Smooth muscle cell of the brain vasculature (primary cell): Measurements from ENCODE around the gene PIGU.
"Not testable (repeated sequence)": the region's sequence is repeated elsewhere in the genome, so short reads cannot be mapped to it uniquely, and the experiment has no call there.

Experiments
- DNase-seq: peaks from one replicate; pipeline ENCODE4 v3.0.0-alpha.2; 2012; ENCODE audit warnings: low read depth, low spot score

PIGU gene

GRCh38 chr20:34676642-34677373 lies at the start of gene PIGU:
Gene PIGU, minus strand, starts transcription at chr20:34677092. Its CDS starts 7 bp downstream, at chr20:34677085.
- peak; percentile 85 for DNase-seq

GRCh38 chr20:34724172-34724571 lies 47.3 kb upstream of the PIGU start:
- no peak for DNase-seq

GRCh38 chr20:34722560-34722959 lies 45.7 kb upstream of the PIGU start:
- DNase-seq, result not testable (repeated sequence)

- DNase-seq, result no peak
Measured at GRCh38 chr20:34720266-34720665, 43.4 kb upstream of the PIGU start.

- DNase-seq, result not testable (repeated sequence)
Measured at GRCh38 chr20:34719242-34720017, 42.5 kb upstream of the PIGU start.

GRCh38 chr20:34717230-34718095 lies 40.6 kb upstream of the PIGU start:
- no peak for DNase-seq

GRCh38 chr20:34716921-34717229 lies 40.0 kb upstream of the PIGU start:
- no peak for DNase-seq

GRCh38 chr20:34715384-34715783 lies 38.5 kb upstream of the PIGU start:
- no peak for DNase-seq

GRCh38 chr20:34713944-34714515 lies 37.1 kb upstream of the PIGU start:
- DNase-seq, result not testable (repeated sequence)

GRCh38 chr20:34713194-34713943 lies 36.5 kb upstream of the PIGU start:
- peak; percentile 62 for DNase-seq

- no peak for DNase-seq
Measured at GRCh38 chr20:34712525-34713192, 35.8 kb upstream of the PIGU start.

- DNase-seq, result no peak
Measured at GRCh38 chr20:34711813-34712430, 35.0 kb upstream of the PIGU start.

- no peak for DNase-seq
Measured at GRCh38 chr20:34710861-34711574, 34.1 kb upstream of the PIGU start.

- DNase-seq, result no peak
Measured at GRCh38 chr20:34710568-34710839, 33.6 kb upstream of the PIGU start.

- DNase-seq, result no peak
Measured at GRCh38 chr20:34709831-34710567, 33.1 kb upstream of the PIGU start.

- no peak for DNase-seq
Measured at GRCh38 chr20:34709044-34709830, 32.3 kb upstream of the PIGU start.

- no peak for DNase-seq
Measured at GRCh38 chr20:34708621-34709043, 31.7 kb upstream of the PIGU start.
